Skeletal muscle cell (primary cell): ENCODE results near the gene TCEA3.

ENCODE experiments used
- DNase-seq: peaks from one replicate; pipeline ENCODE4 v3.0.0-alpha.2; 2010; ENCODE audit warnings: low read depth
- H3K4me3 ChIP-seq: 2 replicates; pipeline ENCODE4 v1.5.1; 2011; ENCODE audit warnings: low read depth, mild to moderate bottlenecking, control low read depth, low read length, moderate library complexity

The TCEA3 gene

DNA sequence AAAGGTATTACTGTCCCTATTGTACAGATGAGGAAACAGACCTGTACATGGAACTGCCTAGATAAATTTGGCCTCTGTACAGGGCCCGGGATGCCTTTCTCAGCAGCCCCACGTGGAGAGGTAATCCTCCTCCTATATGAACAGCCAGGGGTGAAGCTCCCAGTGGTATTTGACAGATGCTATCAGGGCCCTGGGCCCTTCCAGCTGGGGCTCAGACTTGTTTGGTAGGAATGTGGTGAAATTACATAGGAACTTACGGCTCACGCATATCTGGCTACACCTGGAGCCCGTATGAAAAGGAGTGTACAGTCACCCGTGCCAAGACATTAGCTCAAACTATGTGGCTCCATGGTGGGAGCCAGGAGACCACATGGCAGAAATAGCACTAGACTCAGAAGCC lies 24.8 kb upstream of the TCEA3 start:
- no peak for DNase-seq
- H3K4me3 ChIP-seq: no peak overlapping the region

DNA sequence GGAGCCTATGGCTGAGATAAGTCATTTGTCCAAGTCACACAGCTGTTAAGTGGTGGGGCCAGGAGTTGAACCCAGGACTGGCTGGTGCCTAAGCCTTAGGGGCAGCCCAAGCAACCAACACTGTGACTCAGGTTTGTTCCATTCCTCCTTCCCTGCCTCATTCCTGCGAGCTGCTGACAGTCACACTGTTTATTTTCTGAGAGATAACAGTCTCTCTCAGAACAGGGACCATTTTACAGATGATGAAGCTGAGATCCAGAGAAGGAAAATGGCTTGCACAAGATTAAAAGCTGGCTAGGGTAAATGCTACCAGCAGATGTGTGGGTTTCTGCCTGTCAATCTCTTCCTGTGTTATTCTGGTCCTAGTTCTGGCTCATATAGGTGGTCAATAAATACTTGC lies 24.3 kb upstream of the TCEA3 start:
- H3K4me3 ChIP-seq: no peak overlapping the region
- DNase-seq: no peak

DNA sequence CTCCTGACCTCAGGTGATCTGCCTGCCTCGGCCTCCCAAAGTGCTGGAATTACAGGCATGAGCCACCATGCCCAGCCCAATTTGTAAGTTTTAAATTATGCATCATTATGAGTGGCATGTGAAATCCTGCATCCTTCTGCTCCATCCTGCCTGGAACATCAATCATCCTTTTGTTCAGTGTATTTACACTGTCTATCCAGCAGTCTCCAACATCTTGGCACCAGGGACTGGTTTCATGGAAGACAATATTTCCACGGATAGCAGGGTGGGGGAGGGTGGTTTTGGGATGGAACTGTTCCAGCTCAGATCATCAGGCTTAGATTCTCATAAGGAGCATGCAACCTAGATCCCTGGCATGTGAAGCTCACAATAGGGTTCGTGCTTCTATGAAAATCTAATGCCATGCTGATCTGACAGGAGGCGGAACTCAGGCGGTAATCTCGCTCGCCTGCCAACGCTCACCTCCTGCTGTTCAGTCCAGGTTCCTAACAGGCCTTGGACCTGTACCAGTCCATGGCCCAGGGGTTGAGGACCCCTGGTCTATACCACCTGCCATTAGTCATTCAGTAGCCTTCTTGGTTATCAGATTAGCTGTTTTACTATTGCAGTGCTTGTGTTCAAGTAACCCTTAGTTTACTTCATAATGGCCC lies 22.2 kb upstream of the TCEA3 start:
- DNase-seq: no peak

DNA sequence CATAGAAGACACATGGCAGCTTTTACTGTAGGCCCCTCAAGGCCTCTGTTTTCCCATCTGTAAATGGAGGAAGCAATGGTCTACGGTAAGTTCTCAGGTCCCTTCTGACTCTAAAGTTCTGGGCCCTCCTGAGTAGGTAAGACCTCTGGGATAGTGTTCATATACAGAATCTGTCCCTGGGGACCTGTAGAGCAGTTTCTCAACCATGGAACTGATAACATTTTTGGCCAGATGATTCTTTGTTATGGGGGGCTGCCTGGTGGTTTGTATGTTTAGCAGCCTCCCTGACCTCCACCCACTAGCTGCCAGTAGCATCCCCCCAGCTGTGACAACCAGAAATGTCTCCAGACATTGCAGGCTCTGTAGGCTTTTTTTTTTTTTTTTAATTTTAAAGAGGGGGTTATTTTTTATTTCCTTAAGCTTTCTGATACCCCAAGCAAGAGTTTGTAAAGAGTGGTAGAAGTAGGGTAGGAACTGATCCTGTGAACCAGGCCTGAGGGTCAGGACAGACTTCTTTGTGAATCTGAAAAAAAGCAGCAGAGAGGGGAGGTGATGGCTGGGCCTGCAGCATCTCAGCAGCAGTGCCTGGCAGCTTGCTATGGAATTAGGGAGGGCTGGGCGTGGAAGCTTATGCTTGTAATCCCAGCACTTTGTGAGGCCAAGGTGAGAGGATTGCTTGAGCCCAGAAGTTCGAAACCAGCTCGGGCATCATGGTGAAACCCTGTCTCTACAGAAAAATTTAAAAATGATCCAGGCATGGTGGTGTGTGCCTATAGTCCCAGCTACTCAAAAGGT lies 20.2 kb upstream of the TCEA3 start:
- no peak for DNase-seq
- H3K4me3 ChIP-seq: no peak overlapping the region

More for the DNA sequence above, 22.2 kb upstream of the TCEA3 start:
- H3K4me3 ChIP-seq: no peak overlapping the region

DNA sequence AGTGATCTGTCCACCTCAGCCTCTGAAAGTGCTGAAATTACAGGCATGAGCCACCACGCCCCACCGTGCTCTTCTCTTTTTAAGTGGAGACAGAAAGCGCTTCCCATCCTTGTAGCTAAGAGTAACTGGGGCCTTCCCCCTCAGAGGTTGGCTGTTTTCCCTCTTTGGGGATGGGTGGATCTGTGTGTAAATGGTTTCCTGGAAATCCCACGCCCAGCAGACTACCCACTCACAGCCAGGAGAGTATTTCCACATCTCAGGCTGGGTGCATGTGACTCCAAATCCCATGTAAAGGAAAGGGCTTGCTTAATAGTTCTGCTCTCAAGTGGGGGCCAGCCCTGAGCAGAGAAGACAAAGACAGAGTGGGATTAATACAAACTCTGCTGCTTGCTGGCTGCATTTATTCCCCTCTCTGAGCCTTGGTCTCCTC lies 19.6 kb upstream of the TCEA3 start:
- no peak overlapping the region for H3K4me3 ChIP-seq
- DNase-seq: peak; percentile 85

DNA sequence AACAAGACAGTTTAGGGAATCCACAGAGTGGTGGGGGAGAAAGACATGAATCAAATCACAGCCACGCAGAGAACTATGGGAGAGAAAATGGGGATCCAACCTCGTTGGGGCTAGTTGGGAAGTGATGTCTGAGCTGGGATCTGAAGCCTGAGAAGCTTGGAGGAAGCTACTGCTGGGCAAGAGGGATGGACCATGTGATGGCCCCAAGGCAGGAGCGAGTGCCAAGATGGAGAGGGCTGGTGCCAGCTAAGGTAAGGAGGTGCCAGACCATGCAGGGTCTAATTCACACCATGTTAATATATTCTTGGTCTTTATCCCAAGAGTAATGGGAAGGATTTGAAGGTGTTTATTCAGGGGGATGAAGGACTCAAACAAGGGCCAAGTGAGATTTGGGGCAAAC lies 18.2 kb upstream of the TCEA3 start:
- no peak for DNase-seq
- H3K4me3 ChIP-seq: no peak overlapping the region

DNA sequence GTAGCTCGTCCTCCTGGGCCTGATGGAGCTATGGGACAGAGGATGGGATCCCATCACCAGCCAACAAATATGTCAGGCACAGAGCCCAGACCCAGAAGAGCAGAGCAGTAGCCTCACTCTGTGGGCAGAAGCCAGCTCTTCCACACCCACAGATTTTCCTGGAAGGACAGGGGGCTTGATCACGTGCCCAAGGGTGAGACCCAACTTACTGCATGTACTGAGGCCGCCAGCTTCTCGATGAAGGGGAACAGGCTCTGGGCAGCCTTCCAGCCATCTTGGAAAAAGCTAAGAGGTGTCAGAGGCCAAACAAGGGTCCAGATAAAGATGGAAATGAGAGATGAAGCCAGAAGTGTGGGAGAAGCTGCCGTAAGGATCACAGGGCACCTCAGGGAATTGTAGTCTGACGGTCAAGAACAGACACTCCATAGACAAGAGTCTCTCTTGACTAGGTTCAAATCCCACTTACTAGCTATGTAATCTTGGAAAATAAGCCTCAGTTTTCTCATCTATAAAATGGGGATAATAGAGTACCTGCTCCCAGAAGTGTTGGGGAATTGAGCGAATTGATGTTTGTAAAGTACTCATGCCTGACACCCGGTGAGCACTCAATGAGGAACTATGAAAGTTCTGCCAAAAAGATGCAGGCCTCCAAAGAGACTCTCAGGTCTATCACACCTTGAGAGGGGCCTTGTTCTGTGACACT lies 17.0 kb upstream of the TCEA3 start:
- DNase-seq: no peak
- no peak overlapping the region for H3K4me3 ChIP-seq

DNA sequence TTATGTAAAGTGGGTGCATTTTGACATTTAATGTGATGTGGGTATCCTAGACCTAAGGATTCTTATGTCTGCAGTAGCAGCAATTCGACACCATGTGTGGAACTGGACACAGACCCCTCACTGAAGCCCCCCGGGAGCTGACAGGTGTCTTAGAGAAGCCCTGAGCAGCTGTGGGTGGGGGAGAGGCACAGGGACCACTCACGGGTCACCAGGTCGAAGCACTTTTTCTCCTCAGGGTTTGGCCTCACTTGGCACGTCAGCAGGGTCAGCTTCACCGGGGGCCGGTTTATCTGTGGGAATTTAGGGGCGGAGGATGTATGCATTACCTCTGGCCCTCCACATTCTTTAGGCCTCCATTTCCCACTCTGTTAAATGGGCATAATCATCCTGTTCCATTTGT lies 14.0 kb upstream of the TCEA3 start:
- no peak for DNase-seq
- H3K4me3 ChIP-seq: no peak overlapping the region

DNA sequence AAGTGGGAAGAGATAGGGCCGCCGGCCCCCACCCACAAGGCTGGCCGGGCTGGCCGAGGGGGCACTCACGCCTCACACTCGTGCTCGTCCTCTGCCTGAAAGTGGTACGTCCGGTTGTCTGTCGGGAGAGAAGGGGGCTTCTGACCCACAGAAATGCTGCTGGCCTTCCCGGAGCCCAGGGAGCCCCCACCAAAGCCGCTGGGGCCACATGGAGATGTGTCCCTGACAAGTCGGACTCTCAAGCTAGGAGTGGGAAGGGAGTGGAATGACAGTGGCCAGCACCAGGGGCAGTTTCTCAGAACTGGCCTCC lies 12.8 kb upstream of the TCEA3 start:
- DNase-seq: no peak
- H3K4me3 ChIP-seq: no peak overlapping the region

DNA sequence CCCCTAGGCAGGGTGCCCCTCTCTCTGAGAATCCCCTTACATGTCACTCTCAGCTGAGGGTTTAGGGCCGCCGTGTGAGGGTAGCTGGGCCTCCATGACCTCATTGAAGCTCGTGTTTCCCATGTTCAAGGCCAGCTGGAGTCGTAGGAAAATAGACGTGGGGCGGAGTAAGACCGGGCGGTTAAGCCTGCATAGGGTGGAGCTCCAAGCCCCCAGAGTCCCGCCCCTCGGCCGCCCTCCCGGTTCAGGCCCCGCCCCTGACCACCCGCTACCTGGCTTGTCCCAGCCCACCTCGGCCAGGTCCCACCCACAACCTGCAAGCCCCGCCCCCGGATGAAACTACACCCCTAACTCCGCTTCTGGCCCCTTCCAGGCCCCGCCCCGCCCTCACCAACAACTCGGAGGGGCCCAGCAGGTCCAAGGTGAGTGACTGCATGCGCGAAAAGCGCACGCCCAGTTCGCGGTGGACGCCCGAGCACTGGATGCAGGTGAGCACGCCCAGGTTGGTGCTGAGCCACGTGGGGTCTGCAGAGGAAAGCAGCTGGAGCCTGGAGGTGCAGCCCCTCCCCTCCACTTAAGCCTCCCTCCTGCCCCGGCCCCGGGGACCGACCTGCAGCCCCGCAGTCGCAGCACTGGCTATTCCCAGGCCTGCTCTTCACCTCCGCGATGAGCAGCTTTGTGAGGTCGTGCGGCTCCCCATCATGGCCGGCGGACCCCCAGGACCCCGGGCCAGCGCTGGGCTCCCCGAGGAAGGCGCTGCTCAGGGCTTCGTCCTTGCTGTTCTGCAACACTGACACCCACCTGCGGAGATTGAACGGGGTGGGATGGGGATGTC lies 12.2 kb upstream of the TCEA3 start:
- no peak for DNase-seq
- no peak overlapping the region for H3K4me3 ChIP-seq

DNA sequence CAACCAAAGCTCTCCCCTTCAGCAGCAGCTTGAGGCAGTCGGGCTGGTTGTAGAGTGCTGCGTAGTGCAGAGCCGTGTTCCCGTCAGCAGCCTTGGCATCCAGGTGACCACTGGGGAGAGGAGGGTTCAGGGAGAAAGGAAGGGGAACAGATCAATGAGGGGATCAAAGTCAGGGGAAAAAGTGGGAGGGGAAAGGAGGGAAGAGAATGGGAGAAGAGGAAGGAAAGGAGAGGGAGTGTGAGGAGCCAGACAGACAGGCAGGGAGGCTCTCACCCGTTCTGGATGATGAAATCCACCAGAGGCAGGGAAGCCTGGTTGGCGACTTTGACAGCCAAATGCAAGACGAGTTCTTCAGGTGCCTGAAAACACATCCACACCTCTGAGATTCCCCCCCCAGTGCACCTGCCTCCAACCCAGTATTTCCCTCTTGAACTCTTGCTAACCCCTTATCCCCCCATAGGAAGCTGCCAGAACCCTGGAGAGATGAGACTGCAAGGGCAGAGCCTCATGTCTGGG lies 9.8 kb upstream of the TCEA3 start:
- no peak for DNase-seq
- no peak overlapping the region for H3K4me3 ChIP-seq

DNA sequence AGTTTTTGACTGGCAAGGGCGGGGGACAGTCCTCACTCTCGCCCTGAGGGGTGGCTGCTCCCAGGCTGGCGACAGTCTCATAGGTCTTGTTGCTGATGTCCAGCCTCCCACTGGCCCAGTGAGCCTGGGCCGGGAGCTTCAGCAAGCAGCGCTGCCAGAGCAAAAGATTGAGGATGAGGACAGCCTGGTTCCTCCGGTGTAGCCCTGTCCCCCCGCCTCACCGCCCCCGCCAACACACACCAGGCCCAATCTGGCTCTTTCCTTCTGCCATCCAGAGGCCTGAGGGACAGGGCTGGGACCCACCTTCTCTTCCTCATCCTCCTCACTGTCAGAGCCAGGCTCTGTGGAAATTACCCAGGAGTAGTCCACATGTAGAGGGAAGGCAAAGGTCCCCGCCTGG lies 8.6 kb upstream of the TCEA3 start:
- H3K4me3 ChIP-seq: no peak overlapping the region
- DNase-seq: no peak

DNA sequence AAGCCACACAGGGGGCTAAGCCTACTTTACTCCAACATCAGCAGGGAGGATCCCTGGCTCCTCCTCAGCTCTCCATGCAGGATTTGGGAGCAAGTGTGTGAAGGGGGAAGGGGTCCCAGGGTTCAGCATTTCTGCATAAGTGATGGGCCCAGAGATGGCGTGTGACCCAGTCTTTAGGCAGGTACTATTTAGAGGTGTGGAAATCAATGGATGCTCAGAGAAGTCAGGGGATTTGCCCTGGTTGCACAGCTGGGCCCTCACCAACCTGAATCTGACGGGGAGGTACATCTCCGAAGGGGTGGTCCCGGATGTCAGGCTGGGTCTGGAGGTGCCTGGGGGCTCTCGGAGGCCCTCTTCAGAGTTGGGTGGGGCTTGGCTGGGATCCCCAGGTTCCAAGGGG lies 6.9 kb upstream of the TCEA3 start:
- no peak for DNase-seq
- no peak overlapping the region for H3K4me3 ChIP-seq

DNA sequence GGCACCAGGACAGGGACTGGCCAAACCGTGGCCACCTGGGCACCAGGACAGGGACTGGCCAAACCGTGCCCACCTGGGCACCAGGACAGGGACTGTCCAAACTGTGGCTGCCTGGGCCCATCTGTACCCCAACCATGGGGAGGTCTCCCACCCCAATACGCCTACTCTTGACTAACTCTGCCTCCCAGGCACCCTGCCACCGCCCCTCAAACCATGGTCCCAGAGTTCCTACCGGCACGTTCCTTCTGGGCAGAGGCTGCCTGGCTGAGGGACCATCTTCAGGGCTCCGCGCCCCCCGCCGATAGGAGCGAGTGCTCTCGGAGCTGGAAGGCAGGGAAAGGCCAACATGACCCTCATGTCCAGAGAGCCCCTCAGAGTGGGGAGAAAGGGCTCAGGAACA lies 6.3 kb upstream of the TCEA3 start:
- DNase-seq: no peak
- no peak overlapping the region for H3K4me3 ChIP-seq

DNA sequence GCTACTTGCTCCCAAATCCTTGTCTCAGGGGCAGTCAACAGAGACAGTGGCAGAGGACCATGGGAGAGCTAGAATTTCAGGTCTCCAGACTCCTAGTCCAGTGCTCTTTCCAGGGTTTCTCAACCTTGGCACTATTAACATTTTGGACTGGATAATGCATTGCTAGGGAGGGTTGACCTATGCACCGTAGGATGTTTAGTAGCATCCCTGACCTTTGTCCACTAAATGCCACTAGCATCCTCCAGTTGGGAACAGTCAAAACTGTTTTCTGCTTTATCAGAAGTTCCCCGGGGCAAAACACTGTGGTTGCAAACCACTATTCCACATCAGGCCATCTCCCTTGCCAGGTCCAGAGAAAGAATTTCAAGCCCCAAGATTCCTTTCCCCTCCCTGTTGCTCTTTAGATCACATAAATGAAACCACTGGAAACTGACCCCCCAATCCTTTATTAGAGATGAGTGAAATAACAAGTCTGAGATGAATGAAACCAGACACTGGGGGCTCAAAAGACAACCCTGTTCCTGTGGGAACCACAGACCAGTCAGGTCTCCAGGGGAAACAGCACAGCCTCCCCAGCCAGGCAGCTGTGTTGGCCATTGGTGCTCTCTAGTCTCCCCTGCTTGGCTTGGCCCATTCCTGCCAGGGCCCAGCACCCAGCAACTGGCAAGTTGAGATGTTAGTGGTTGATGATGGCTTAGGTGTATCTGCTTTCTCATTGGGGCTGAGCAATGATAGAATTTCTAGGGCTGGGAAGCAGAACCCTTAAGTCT lies 3.8 kb upstream of the TCEA3 start:
- no peak for DNase-seq
- no peak overlapping the region for H3K4me3 ChIP-seq

DNA sequence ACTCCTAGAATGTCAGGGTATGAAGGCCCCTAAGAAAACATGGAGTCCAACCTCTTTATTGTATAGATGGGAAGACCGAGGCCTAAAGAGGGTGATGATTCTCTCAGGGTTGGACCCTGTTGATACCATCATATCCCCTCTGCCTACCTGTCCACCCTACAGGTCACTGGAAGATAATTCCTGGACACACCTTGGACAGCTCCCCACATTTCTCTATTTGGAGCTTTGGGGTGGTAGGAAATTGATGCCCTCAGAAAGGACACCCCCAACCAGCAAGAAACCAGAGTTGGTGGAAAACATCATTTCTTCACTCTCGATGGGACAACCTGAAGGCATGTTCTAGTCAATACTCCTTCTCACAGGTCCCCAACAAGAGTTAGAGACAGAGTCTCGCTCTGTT lies 3.0 kb upstream of the TCEA3 start:
- H3K4me3 ChIP-seq: no peak overlapping the region
- no peak for DNase-seq

DNA sequence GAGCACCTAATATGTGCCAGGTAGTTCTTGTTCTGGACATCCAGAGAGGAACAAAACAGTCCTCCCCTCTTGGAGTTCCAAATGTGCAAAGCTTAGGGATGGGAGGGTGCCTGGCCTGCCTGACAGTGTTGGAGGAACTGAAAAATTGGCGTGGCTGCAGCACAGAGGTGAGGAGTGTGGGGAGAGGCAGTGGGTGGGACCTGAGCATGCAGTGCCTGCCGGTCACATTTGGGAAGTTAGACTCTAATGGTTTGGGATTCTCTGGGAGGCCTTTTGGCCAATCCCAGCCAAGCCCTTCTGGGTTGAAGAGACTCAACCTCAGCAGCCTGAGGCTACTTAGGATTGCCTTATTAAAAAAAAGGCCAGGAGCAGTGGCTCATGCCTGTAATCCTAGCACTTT lies 2.3 kb upstream of the TCEA3 start:
- no peak overlapping the region for H3K4me3 ChIP-seq
- no peak for DNase-seq

DNA sequence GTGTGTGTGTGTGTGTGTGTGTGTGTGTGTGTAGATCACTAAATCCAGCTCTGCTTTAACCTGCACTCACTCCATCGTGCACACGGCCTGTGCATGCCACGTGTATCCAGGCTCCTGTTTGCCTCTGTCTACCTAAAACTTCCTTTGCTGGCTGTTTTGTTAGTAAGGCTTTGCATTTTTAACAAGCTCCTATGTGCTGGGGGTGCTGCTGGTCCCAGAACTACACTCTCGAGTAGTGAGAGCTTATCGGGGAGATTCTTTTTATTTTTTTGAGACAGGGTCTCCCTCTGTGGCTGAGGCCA lies 596 bp upstream of the TCEA3 start:
- DNase-seq: no peak
- peak overlapping the region; percentile 44 for H3K4me3 ChIP-seq
